RWPE1 (cell line): Measurements from ENCODE around the gene ATF3.

Source experiments
- CTCF ChIA-PET: fragments of 350-600 bp; sonication (Branson Sonifier 250); formaldehyde crosslinking; extraction: SDS; loops from one replicate; lab custom pipeline; 2021; lab: Yijun Ruan, JAX
- POLR2A ChIA-PET: fragments of 400-600 bp; formaldehyde crosslinking; extraction: SDS; loops from one replicate; lab custom pipeline; 2020; ENCODE audit warnings: antibody characterized with exemption; ENCODE audit not compliant: low non-redundant PET; lab: Yijun Ruan, JAX
- DNase-seq: peaks from one replicate; pipeline ENCODE4 v3.0.0; 2012; ENCODE audit warnings: low spot score
- H3K27ac ChIP-seq: fragments of 450-650 bp; 2 replicates; pipeline ENCODE4 v1.5.1; 2017
- TF ChIP-seq, protein P1 (sequence below): fragments of 450-650 bp; conservative IDR thresholded peaks from 2 replicates; pipeline ENCODE4 v1.5.1; 2017; ENCODE audit warnings: low read depth, mild to moderate bottlenecking

Gene ATF3

GRCh38 chr1:212608392-212608958 is at the start of gene ATF3:
ATF3 (plus strand) TSS chr1:212608761; CDS start chr1:212615022, 6,261 bp downstream.
- ChIA-PET POLR2A (interaction anchor here (0.7 to 1.2 kb wide), 3 partner anchors 12 to 123 kb away, joined by 3 to 4 read pairs (median 3); no protein-coding TSS in a partner anchor), CTCF (interaction anchor here (0.5 to 1.9 kb wide), 4 partner anchors 131 to 313 kb away, joined by 3 to 17 read pairs (median 5); no protein-coding TSS in a partner anchor)
- TF ChIP-seq, protein P1, sequence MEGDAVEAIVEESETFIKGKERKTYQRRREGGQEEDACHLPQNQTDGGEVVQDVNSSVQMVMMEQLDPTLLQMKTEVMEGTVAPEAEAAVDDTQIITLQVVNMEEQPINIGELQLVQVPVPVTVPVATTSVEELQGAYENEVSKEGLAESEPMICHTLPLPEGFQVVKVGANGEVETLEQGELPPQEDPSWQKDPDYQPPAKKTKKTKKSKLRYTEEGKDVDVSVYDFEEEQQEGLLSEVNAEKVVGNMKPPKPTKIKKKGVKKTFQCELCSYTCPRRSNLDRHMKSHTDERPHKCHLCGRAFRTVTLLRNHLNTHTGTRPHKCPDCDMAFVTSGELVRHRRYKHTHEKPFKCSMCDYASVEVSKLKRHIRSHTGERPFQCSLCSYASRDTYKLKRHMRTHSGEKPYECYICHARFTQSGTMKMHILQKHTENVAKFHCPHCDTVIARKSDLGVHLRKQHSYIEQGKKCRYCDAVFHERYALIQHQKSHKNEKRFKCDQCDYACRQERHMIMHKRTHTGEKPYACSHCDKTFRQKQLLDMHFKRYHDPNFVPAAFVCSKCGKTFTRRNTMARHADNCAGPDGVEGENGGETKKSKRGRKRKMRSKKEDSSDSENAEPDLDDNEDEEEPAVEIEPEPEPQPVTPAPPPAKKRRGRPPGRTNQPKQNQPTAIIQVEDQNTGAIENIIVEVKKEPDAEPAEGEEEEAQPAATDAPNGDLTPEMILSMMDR: no peak
- DNase-seq: peak; percentile 99
- peak within 1 kb of the TSS; percentile 91 for H3K27ac ChIP-seq

GRCh38 chr1:212559929-212560328 is 48.6 kb upstream of the ATF3 start:
- no peak for DNase-seq
- H3K27ac ChIP-seq: no peak overlapping the region
- TF ChIP-seq, protein P1: no peak
- POLR2A ChIA-PET: no interaction called here
- CTCF ChIA-PET: no interaction called here

DNA sequence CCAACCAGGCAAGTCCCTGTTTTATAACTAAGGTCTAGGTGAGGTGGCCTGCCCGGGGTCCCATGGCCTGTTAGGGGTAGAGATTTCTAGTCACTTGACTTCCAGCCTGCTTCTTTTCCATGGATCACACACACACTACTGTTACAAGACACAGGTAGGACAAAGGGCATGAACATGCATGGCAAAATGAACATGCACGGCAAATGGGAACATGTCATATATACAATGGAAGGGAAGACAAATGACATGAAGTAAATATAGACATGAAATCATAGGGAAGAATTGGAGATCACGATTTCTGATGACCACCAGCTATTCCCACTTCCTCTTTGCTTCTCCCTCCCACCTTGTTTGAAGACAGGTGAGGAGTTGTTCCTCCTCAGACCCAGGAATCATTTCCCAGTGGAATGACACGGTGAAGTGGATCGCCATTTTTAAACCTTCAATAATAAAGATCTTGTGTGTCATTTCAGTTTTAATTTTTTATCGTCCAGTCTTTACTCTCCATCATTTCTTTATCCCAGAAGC is 47.6 kb upstream of the ATF3 start:
- CTCF ChIA-PET: no interaction called here
- no peak overlapping the region for H3K27ac ChIP-seq

GRCh38 chr1:212561501-212561931 is 47.0 kb upstream of the ATF3 start:
- CTCF ChIA-PET: interaction anchor here (0.6 kb wide), 1 partner anchor 221 kb away, joined by 3 read pairs; no protein-coding TSS in a partner anchor
- H3K27ac ChIP-seq: no peak overlapping the region
- POLR2A ChIA-PET: no interaction called here
- no peak for DNase-seq
- TF ChIP-seq, protein P1: no peak

More for the DNA sequence above, 47.6 kb upstream of the ATF3 start:
- TF ChIP-seq, protein P1: no peak
- DNase-seq: no peak
- POLR2A ChIA-PET: no interaction called here

DNA sequence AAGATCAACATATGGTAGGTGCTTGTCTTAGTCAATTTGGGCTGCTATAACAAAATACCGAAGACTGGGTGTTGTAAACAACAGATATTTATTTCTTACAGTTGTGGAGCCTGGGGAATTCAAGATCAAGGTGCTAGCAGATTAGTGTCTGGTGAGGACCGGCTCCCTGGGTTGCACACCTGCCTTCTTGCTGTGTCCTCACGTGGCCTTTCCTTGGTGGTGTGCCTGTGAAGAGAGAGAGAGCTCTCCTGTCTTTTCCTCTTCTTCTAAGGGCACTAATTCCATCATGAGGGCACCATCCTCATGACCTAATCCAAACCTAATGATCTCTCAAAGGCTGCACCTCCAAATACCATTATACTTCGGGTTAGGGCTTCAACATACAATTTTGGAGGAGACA is 45.8 kb upstream of the ATF3 start:
- POLR2A ChIA-PET: no interaction called here

GRCh38 chr1:212565079-212565478 is 43.5 kb upstream of the ATF3 start:
- DNase-seq: no peak
- TF ChIP-seq, protein P1: no peak
- H3K27ac ChIP-seq: no peak overlapping the region
- ChIA-PET POLR2A (no interaction called here), CTCF (no interaction called here)

More for the DNA sequence above, 45.8 kb upstream of the ATF3 start:
- H3K27ac ChIP-seq: no peak overlapping the region
- CTCF ChIA-PET: no interaction called here
- DNase-seq: no peak
- TF ChIP-seq, protein P1: no peak
